ENCODE measurements around the gene WNT5B. TPM values are rescaled to one million over a fixed set of nuclear protein-coding genes. Genes with fewer than 3 reads are reported as not detected.

Gene WNT5B
- total RNA-seq, 2 donors from 2014 or later: 10.1 to 12.8 TPM

DNA sequence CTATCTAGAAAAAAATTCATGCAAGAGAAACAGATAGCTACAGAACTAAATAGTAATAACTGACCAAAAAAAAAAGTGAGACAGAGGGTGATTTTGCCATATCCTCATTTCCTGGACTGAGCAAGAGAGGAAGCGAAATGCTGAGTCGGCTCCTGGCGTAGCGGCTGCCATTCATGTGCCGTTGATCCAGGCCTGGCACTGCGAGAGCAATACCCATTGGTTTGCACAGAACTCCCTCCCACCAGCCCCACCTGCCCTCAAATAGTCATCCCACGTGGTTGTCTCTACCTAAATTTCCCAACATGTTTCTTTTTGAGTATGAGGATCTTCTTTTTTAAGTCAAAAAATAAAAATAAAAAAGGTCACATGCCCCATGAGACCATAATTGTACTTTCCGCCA is 9.4 kb upstream of the WNT5B start:
- peak; percentile 87 for DNase-seq (ENCODE audit: low spot score)
- intact Hi-C loops (cut with DNase I): no loop called here

DNA sequence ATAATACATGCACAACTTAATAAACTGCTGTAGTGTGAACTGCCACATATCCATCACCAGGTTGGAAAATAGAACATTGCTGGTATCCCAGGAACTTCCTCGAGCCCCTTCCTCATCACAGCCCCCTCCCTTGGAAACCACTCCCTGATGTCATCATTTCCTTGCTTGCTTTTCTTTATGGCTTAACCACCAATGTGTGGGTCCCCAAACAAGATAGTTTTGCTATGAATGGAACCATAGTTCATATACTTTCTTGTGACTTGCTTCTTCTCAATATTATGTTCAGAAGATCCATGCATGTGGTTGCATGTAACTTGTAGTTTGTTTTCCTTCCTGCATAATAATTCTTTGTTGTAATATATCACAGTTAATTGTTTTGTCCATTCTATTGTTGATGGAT is 8.9 kb upstream of the WNT5B start:
- intact Hi-C loops (cut with DNase I): no loop called here
- no peak for DNase-seq (ENCODE audit: low spot score)

DNA sequence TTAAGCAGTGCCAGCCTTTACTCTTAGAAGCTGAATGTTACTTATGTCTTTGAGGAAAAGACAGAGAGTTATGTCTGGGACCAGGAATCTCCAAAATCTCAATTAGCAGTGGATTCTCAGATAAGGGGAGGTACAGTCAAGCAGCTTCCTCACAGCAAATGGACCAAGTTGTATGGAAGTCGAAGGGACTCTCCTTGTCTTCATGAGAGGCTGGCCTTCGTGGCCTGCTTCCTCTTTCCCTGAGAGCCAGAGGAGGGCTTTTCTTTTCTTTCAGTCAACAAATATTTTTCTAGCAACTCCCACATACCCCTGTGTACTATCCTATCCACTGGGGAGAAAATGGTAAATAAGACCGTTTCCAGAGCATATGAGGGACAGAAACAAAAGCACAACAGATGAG is 6.6 kb upstream of the WNT5B start:
- intact Hi-C loops (cut with DNase I): no loop called here
- DNase-seq (ENCODE audit: low spot score): no peak

DNA sequence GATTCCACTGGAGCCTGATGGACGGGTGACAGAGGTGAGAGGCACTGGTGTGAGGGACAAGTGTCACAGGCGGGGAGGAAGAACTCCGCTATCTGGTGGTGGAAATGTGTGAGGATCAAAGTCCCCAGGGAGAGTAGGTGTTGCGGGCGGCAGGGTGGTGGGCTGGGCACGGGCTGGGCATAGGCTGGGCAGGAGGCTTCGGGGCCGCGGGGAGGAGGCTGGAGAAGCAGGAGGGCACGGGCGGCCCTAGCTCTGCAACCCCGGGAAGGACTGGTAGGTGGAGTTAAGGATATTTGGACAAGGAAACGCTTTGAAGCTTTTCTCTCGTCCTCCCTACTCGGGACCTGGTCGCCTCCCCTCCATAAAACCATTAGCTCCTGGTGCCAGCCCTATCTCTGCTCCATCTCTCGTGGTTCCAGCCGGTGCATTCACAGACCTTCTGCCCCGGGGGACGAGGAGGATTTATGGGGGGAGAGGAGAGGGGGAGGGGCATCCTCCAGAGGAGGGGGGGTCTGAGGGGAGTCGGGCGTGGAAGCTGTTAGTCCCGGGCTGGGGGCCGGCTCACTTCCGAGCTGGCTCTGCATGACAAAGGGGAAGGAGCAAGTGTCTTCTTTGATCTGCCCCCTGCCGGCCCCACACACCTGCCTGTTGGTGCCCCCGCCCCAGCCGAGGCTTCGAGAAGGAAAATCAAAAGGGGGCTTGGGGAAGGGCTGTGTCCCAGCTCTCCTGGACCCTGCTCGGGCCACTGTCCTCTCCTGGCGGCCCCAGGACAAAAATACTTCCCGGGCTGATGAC is 504 bp downstream of the WNT5B start:
- intact Hi-C loops (cut with DNase I): no loop called here
- DNase-seq (ENCODE audit: low spot score): no peak

DNA sequence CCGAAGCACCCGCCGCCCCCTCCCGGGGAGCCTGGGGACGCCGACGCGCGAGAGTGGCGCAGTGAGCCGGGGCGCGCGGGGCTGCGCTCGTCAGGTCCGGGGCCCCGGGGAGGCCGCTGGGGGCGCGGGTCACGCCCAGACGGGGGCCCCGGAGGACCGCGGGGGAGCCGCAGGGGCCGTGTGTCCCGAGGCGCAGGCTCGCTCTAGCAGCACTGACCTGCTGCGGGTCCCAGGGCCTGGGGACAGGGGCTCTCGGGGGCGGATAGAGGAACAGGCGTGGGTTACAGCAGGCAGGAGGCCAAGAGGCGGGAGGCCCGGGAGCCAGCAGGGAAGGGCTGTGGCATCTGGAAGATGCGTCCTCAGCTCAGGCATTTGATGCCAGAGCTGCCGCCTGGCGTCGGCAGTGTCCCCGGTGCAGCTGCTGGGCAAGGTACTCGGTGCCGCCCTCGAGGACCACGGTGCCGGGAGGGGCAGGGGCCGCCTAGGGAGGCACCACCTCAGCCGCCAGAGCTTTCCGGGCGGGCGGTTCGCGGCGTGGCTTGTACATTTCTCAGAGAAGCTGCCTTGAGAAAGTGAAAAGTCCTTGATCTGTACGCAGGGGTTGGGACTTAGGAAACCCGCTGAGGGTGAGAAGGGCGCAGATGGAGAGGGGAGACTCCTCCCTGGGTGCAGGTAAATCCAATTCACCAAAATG is 1.2 kb downstream of the WNT5B start:
- peak; percentile 85 for DNase-seq (ENCODE audit: low spot score)
- intact Hi-C loops (cut with DNase I): no loop called here

DNA sequence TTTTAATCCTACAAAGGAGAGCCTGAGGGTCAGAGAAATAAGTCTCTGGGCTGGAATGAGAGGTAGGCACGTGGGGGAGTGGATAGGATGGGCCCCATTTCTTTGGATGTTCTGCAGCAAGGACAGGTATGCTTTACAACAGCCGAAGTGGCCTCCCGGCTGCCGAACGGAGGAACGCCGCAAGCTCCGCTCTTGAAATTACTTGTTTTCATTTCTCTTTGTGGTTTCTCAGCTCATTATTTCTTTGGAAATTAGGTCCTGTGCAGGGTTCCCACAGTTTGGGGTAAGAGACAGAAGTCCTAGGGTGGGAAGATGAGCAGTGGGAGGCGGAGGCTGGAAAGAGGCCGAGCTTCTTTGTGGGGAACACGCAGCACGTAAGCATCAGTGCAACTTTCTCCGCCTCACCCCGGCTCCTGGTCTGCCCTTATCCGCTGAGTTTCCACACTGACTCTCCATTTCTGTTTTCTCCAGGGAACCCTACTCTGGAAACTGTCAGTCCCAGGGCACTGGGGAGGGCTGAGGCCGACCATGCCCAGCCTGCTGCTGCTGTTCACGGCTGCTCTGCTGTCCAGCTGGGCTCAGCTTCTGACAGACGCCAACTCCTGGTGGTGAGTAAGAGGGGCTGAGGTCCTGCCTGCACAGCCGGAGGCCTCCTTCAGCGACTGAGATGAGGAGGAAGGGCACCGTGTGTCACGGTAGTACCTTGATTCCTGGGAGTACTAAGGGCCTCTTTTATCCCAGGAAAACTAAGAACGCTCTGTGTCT is 2.0 kb downstream of the WNT5B start:
- intact Hi-C loops (cut with DNase I): no loop called here

DNA sequence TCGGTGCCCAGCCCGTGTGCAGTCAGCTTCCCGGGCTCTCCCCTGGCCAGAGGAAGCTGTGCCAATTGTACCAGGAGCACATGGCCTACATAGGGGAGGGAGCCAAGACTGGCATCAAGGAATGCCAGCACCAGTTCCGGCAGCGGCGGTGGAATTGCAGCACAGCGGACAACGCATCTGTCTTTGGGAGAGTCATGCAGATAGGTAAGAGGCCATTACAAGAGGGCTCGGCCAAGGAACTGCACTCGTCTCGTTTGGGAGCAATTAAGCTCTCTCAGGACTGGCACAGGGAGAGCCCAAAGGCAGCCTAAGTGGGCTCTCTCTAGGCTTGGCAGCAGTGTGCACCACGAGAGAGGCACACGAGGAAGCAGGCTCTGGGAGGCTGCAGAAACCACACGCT is 3.7 kb downstream of the WNT5B start:
- intact Hi-C loops (cut with DNase I): no loop called here
- no peak for DNase-seq (ENCODE audit: low spot score)

More for the DNA sequence above, 2.0 kb downstream of the WNT5B start:
- DNase-seq (ENCODE audit: low spot score): no peak

DNA sequence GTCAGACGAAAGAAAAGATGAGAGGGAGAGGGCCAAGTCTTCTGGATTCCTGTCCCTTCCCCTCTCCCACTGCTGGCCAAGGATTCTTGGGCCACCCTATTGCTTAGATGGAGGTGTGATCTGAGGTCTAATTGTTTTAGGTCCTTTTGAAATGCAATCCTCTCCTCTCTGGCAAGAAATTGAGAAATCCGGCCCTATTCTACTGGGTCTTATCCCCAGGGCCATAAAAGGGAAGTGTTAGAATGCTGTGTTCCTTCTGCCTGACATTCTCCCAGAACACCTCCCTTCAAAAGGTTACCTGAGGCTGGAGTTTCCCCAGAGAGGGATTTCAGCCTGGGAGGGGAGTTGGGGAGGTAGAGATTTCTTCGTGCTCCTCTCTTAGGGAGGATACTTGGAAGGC is 4.4 kb downstream of the WNT5B start:
- DNase-seq (ENCODE audit: low spot score): no peak
- intact Hi-C loops (cut with DNase I): no loop called here

DNA sequence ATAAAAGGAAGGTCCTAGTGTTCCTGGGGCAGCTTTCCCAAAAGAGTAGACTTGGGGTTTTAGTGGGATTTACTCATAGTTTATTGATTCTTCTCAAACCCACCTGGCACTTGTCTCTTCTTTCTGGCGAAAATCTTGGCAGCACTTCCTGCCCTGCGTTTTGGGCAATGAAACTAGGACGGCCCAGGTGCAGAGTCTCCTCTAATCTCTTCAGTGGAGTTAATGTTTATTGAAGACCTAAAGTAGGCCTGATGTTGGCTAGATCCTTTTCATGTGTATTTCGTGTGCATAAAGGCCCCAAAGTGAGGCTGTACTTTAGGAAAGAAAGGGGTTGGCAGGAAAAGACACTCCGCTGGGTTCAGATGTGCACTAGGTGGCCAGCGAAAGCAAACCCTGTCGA is 5.1 kb downstream of the WNT5B start:
- no peak for DNase-seq (ENCODE audit: low spot score)
- intact Hi-C loops (cut with DNase I): no loop called here

DNA sequence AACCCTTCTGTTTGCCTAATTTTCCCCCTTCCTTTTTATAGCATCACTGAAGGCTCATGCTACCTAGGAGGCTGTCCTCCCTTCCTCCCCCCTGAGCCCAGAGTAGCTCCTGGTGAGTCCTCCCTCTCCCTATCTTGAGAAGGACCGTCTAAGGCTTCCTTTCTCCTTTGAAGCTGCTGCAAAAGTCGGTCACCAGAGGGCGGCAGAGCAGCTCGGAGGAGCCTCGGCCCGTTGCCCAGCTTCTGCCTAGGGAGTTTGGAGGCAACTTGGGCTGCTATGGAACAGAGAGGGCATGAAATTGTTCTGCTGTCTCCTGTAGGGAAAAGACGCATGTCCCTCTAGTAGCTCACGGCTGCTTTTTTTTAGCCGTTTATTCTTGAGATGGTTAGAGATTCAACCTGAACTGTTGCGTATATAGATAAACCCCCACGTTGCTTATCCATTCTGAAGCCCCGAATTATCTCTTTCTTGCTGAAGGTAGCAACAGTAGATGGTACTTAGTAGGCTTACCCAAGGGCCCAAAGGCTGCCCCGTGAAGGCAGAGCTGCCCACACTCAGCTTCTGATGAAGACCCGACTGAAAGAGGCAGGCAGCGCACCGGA is 5.7 kb downstream of the WNT5B start:
- DNase-seq (ENCODE audit: low spot score): peak; percentile 94
- intact Hi-C loops (cut with DNase I): no loop called here

DNA sequence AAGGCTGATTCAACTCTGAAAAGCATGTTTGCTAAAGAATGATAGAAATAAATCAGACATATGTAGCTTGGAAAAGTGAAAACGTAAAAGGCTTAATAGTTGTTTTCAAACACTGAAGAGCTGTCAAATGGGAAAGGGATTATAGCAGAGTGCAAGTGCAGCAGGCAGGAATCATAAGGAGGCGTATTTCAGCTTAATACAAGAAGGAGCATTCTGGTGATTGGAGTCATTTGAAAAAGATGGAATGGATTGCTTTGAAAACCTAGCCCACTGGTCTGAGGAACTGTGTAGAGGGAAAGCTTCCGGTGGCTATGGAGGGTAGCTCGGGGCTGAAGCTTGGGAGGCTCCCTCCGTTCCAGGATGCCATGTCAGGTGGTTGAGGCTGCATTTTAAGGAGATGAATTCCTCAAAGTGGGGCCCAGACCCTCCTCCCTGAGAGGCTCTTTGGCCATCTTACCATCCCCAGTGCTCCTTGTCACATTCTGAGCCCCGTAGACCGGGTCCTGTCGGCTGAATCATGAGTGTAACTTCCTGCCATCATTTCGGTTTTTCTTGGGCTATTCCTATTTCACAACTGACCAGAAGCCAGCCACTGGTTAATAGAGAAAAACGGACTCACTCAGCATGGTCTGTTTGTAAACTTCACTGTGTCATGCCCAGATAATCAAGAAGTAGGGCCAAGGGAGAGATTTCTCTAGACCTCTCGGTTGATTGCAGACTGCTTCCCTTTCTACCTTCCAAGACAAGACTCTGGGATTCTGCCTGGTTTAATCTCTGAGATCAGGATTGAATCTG is 6.5 kb downstream of the WNT5B start:
- intact Hi-C loops (cut with DNase I): no loop called here
- DNase-seq (ENCODE audit: low spot score): no peak

DNA sequence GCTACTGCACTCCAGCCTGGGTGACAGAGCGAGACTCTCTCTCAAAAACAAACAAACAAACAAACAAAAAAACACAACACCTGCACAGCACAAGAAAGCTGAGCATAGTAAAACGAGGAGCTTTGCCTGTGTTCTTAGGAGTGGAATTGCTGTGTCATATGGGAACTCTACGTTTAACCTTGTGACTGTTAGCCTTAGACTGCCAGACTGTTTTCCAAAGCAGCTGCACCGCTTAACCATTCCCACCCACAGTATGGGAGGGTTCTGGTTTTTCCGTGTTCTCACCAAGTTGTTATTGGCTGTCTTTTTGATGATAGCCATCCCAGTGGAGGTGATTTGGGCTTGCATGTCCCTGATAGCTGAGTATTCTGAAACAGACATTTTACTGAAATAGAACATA is 9.2 kb downstream of the WNT5B start:
- no peak for DNase-seq (ENCODE audit: low spot score)
- intact Hi-C loops (cut with DNase I): no loop called here

DNA sequence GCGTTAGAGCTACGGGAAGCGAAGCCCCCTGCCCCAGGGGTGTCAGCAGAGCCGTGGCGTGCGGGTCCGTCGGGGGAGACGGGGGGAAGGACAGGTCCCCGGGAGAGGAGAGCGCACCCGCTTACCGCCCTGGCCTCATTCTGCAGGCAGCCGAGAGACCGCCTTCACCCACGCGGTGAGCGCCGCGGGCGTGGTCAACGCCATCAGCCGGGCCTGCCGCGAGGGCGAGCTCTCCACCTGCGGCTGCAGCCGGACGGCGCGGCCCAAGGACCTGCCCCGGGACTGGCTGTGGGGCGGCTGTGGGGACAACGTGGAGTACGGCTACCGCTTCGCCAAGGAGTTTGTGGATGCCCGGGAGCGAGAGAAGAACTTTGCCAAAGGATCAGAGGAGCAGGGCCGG is 10.5 kb downstream of the WNT5B start:
- intact Hi-C loops (cut with DNase I): no loop called here
- no peak for DNase-seq (ENCODE audit: low spot score)

DNA sequence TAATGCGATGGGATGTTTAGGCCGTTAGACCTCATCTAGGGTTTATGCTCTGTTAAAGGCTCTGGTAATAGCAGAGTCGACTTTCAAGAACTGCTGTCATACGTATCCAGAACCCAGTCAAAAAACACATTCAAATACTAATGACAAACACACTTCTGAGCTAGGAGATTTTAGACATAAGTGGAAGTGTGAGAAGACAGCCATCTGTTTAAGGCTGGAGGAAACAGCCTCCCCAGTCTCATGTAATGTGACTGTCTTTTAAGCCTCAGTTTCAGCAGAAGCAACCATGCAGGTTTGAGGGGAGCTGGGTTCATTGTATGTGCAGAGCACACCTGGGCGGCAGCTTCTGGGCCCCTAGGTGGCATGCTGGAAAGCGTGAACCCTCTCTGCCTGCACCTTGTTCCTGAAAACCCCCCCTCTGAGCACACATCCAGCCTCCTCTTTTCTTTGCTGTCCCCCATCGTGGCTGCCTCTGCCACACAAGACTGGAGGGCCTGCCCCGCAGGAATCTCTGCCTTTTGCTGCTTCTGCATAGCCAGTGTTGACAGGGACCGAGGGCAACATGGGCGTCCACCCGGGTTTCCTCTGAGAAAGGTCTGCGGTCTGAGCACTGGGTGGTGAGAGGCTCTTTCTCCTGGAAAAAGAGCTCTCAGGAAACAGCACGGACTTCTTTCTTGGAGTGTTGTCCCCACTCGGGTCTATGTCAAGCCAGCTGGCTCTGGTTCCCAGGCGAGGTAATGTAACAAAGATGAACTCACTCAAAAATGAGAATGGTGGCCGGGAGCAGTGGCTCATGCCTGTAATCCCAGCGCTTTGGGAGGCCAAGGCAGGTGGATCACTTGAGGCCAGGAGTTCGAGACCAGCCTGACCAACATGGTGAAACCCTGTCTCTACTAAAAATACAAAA is 11.6 kb downstream of the WNT5B start:
- no peak for DNase-seq (ENCODE audit: low spot score)
- intact Hi-C loops (cut with DNase I): no loop called here

DNA sequence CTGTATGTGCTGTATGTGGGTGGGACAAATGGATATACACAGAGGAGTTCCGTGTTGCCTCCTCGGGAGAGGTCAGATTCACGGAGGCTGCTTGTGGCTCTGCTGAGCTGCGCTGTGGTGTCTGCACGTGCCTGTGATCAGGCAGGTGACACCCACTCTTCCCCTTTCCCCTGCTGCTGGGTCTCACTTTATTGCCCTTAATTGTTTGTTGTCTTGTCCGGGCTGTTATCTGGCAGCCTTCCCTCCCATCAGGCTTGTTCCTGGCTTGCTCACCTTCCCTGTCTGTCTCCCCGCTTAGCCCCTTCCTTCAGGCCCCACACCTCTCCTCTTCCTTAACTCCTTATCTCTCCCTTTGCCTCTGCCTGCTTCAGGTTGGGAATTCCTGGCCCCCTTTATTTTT is 13.5 kb downstream of the WNT5B start:
- DNase-seq (ENCODE audit: low spot score): no peak
- intact Hi-C loops (cut with DNase I): no loop called here

DNA sequence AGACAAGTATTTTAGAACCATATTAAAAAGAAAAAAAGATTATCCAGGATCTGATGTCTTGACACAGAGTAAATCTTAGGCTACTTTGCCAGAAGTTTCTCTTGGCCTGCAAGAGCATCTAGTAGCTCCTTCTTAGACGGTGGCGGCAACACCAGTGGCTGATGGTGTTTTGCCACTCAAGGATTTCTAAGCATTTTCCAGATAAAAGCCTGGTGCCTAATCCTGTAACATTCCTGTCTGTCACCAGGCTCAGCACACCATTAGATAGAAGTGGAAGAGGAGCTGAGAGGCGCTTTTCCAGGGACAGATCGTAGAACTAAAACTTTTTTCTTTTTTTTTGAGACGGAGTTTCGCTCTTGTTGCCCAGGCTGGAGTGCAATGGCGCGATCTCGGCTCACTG is 14.0 kb downstream of the WNT5B start:
- intact Hi-C loops (cut with DNase I): no loop called here
- DNase-seq (ENCODE audit: low spot score): no peak

DNA sequence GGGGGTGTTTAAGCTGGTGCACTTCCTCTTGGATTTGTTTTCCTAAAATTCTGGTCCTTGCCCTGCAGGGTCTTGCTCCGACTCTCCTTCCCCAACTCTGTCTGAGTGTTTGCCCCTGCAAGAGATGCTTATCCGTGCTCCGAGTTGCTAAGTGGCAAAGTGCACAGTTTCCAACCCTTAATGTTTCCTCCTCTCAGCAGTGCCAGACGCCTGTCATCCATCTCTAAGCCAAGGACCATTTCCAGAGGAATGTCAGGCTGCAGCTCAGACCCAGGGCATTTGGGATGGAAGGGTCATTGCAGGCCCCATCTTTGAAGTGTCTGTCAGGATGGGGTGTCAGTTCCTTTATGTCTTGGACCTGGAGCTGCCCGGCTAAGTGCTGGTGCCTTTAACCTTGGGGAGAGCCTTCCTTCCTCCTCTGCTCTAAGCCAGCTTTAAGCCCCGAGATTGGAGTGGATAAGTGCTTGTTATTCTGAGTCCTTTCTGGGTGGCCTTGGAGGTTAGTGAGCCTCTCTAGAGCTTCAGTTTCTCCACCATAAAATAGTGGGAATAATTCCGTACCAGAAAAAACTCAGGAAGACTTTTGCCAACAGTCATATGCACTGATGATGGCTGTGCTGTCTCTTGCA is 15.0 kb downstream of the WNT5B start:
- intact Hi-C loops (cut with DNase I): no loop called here
- no peak for DNase-seq (ENCODE audit: low spot score)

Measured in posterior vena cava (tissue), 2 donors.